ENCODE data around the gene PTRHD1.

The PTRHD1 gene

DNA sequence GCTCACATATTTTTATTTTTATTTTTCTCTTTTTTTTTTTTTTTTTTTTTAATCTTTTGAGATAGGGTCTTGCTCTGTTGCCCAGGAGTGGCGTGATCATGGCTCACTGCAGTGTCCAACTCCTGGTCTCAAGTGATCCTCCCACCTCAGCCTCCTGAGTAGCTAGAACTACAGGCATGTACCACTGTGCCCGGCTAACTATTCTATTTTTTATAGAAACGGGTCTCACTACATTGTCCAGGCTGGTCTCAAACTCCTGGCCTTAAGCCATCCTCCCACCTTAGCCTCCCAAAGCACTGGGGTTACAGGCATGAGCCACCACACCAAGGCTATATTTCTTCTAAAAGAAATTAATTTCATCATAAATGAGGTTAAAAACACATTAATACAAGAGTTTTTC is 45.9 kb downstream of the PTRHD1 start:
- FAIRE-seq, result no peak
- TF ChIP-seq, protein P1, sequence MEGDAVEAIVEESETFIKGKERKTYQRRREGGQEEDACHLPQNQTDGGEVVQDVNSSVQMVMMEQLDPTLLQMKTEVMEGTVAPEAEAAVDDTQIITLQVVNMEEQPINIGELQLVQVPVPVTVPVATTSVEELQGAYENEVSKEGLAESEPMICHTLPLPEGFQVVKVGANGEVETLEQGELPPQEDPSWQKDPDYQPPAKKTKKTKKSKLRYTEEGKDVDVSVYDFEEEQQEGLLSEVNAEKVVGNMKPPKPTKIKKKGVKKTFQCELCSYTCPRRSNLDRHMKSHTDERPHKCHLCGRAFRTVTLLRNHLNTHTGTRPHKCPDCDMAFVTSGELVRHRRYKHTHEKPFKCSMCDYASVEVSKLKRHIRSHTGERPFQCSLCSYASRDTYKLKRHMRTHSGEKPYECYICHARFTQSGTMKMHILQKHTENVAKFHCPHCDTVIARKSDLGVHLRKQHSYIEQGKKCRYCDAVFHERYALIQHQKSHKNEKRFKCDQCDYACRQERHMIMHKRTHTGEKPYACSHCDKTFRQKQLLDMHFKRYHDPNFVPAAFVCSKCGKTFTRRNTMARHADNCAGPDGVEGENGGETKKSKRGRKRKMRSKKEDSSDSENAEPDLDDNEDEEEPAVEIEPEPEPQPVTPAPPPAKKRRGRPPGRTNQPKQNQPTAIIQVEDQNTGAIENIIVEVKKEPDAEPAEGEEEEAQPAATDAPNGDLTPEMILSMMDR (IDR thresholded peaks at IDR 0.05; ENCODE audit: insufficient read depth, missing control alignments), result no peak
- DNase-seq (ENCODE audit: insufficient read length, low spot score), result no peak

DNA sequence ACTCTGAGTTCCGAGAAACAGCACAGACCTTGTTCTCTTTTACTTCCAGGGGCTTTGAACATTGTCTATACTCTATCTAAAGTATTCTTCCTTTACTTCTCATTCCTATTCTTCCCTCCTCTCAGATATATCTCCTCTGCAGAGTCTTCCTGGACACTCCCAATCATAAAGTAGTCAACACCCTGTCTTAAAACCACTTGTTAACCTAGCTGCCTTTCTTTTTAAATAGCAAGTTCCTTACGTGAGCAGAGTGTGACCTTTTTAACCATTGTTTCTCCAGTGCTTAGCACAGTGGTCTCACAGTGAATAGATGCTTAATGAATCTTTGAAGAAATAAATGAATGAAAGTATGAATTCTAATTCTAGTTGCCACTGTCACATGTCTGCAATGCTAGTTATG is 47.4 kb downstream of the PTRHD1 start:
- FAIRE-seq (no peak), DNase-seq (ENCODE audit: insufficient read length, low spot score) (no peak)
- TF ChIP-seq, protein P1 (IDR thresholded peaks at IDR 0.05; ENCODE audit: insufficient read depth, missing control alignments), result no peak

DNA sequence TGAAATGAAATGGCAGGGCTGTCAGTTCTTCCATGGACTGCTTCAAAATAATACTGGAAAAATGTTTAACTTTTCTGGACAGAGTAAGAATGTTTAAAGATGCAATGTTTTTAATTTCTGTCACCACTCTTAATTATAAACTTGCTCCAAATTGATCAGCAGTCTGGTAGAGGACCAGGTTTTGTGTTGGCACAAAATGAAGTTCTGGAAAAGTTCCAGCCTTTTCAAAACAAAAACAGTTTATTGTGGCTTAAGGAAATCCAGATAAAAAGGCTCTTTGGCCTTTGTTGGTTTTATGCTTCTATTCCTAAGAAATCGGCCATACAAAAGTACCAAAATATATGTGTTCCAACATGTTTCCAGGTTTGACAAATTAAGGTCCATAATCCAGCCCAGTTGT is 48.8 kb downstream of the PTRHD1 start:
- no peak for DNase-seq (ENCODE audit: insufficient read length, low spot score)
- TF ChIP-seq, protein P1 (IDR thresholded peaks at IDR 0.05; ENCODE audit: insufficient read depth, missing control alignments), result no peak
- FAIRE-seq, result no peak

DNA sequence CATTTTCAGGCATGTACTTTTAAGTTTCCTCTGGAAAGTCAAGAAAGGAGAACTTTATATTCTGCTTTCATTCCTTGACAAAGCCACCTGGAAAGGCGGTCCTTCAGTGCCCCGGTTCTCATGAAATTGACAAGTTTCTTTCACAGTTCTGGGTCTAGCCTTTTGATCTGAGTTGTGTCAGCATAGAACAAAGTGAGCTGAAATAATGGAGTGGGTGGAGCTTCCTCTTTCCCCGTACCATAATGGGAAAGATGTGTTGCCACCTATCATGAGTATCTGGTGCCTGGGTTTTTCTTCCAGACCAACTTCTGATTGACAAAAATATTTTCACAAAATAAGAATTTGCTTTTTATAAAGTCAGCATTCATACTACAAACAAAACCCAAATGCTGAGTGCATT is 49.3 kb downstream of the PTRHD1 start:
- no peak for FAIRE-seq
- DNase-seq (ENCODE audit: insufficient read length, low spot score), result no peak
- TF ChIP-seq, protein P1 (IDR thresholded peaks at IDR 0.05; ENCODE audit: insufficient read depth, missing control alignments), result no peak

DNA sequence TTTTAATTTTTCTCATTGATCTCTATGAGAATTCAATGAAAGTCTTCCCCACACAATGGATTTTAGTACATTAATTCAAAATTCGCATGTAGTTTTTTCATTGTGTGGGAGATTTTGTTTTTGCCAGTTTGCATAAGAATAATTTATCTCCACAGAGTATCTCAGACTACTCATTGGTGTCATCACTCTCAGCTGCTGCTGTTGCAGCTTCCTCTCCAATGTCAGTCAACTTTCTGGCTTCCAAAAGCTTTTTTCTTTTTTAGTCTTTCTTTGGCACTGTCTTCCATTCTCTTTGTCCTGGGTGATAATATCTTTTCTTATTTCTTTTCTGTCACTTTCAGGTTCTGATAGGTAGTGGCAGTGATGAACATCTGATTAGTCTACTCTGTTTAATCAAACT is 50.5 kb downstream of the PTRHD1 start:
- FAIRE-seq (no peak), DNase-seq (ENCODE audit: insufficient read length, low spot score) (no peak)
- TF ChIP-seq, protein P1 (IDR thresholded peaks at IDR 0.05; ENCODE audit: insufficient read depth, missing control alignments), result no peak

DNA sequence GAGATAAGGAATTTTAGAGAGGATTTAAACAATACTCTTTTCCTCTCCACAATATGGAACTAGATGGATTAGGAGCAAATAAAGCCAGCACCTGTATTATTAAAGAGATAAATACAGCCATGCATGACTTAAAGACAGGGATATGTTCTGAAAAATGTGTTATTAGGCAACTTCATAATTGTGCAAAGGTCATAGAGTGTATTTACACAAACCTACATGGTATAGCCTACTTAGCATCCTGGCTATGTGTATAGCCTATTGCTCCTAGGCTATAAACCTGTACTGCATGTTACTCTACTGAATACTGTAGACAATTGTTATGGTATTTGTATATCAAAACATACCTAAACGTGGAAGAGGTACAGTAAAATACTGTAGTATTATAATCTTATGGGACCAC is 53.0 kb downstream of the PTRHD1 start:
- TF ChIP-seq, protein P1 (IDR thresholded peaks at IDR 0.05; ENCODE audit: insufficient read depth, missing control alignments), result no peak
- DNase-seq (ENCODE audit: insufficient read length, low spot score) (no peak), FAIRE-seq (no peak)

Data from D721Med (cell line).